OCI-LY1 (cell line): ENCODE results near the gene SRP14.

ENCODE experiments used
- H2AFZ ChIP-seq: fragments of 200-600 bp; sonication (generic), shearing (Covaris generic); 2 replicates; pipeline ENCODE4 v1.6.0; 2014; ENCODE audit warnings: antibody characterized with exemption, mild to moderate bottlenecking, low read length
- H3F3A ChIP-seq: fragments of 200-600 bp; sonication (generic), shearing (Covaris generic); 2 replicates; pipeline ENCODE4 v1.6.0; 2014; ENCODE audit warnings: mild to moderate bottlenecking, antibody characterized with exemption, low read length, moderate library complexity; ENCODE audit not compliant: insufficient read depth
- H3K27ac ChIP-seq: fragments of 200-600 bp; sonication (generic); 2 replicates; pipeline ENCODE4 v1.5.1; 2014; ENCODE audit warnings: low read length, mixed run types, mild to moderate bottlenecking, low read depth; ENCODE audit not compliant: poor library complexity, severe bottlenecking
- H3K27me3 ChIP-seq: fragments of 200-600 bp; sonication (generic); 2 replicates; pipeline ENCODE4 v1.6.0; 2014; ENCODE audit warnings: antibody characterized with exemption, mild to moderate bottlenecking, low read length, moderate library complexity; ENCODE audit not compliant: insufficient read depth
- H3K36me3 ChIP-seq: fragments of 200-600 bp; sonication (generic); 2 replicates; pipeline ENCODE4 v1.6.1; 2014; ENCODE audit warnings: mild to moderate bottlenecking, antibody characterized with exemption, low read length, moderate library complexity, mixed read lengths; ENCODE audit not compliant: insufficient read depth
- H3K4me1 ChIP-seq: fragments of 200-600 bp; sonication (generic); 2 replicates; pipeline ENCODE4 v1.5.1; 2014; ENCODE audit warnings: mild to moderate bottlenecking, low read length, moderate library complexity; ENCODE audit not compliant: insufficient read depth, severe bottlenecking
- H3K4me2 ChIP-seq: fragments of 200-600 bp; sonication (generic), shearing (Covaris generic); 2 replicates; pipeline ENCODE4 v1.6.1; 2014; ENCODE audit warnings: low read length
- H3K4me3 ChIP-seq: fragments of 200-600 bp; sonication (generic); 2 replicates; pipeline ENCODE4 v1.5.1; 2014; ENCODE audit warnings: low read length, low read depth, mild to moderate bottlenecking, mixed read lengths; ENCODE audit not compliant: poor library complexity, severe bottlenecking
- H3K79me2 ChIP-seq: fragments of 200-600 bp; shearing (Covaris generic); 2 replicates; pipeline ENCODE4 v1.6.1; 2016; ENCODE audit warnings: mixed run types, low read length, mixed read lengths; ENCODE audit not compliant: insufficient read depth
- H3K9ac ChIP-seq: fragments of 200-600 bp; sonication (generic), shearing (Covaris generic); 2 replicates; pipeline ENCODE4 v1.6.1; 2014; ENCODE audit warnings: mild to moderate bottlenecking, low read length, mixed read lengths
- H3K9me2 ChIP-seq: fragments of 200-600 bp; sonication (generic), shearing (Covaris generic); 2 replicates; pipeline ENCODE4 v1.6.1; 2014; ENCODE audit warnings: low read depth, mild to moderate bottlenecking, low read length, mixed read lengths
- H3K9me3 ChIP-seq: fragments of 200-600 bp; shearing (Covaris generic); 2 replicates; pipeline ENCODE4 v1.6.1; 2014; ENCODE audit warnings: low read length, mixed read lengths
- H4K20me1 ChIP-seq: fragments of 200-600 bp; sonication (generic), shearing (Covaris generic); 2 replicates; pipeline ENCODE4 v1.6.0; 2016; ENCODE audit warnings: mild to moderate bottlenecking, low read length; ENCODE audit not compliant: insufficient read depth
- CTCF ChIP-seq: fragments of 200-600 bp; sonication (generic), shearing (Covaris generic); IDR thresholded peaks from 2 replicates; pipeline ENCODE4 v1.5.1; 2017; ENCODE audit warnings: mild to moderate bottlenecking, antibody characterized with exemption, low read length, moderate library complexity, mixed read lengths
- EZH2 ChIP-seq: fragments of 200-600 bp; sonication (generic), shearing (Covaris generic); IDR thresholded peaks from 2 replicates; pipeline ENCODE4 v1.8.0; 2017; ENCODE audit warnings: borderline replicate concordance, mixed run types, mild to moderate bottlenecking, antibody characterized with exemption, low read length, moderate library complexity, mixed read lengths

The SRP14 gene

DNA sequence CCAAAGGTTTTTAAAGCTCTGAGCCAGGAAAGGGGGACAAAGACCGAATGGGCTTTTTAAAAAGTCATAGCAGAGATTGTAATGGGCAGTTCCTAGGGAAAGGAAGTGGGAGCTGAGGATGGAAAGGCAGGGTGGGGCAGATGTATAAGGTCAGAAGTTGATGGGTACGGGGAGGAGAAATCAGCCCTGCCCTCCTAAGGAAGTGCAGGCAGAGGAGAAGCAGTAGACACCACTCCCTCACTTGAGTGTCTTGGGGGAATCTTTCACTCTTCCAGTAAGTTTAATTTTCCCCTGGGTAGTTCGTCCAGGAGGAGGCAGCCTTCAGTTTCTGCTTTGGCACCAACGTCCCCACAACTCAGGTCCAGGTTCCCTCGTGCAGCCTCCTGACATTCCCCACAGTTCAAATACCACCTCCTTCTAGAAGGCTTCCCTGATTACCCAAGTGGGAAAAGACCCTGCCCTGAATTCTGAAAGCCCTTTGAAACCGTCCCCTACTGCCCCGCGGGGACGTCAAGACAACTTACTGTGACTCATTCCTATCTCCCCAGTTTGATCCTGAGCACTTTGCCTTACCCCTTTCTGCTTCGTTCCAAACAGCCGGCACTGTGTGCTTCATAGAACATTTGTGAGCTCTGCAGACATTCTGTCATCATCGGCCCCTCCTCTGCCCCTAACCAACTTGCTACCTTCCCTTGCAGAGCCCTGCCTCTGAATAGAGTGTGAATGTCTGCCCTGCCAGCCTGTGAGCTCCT, 14.3 kb upstream of the SRP14 start:
- Histone ChIP-seq H3K4me3 (peak overlapping the region; percentile 18), H3K9me2 (no peaks in the 10 kb centered on the region), H3K4me2 (peak overlapping the region; percentile 55; the same call in 1 of the 2 replicates), H3K79me2 (no peaks in the 10 kb centered on the region), H3F3A (peaks cover 18% of the 10 kb centered on the region; the same call in 1 of the 2 replicates), H3K9ac (peak overlapping the region; percentile 73), H4K20me1 (no peaks in the 10 kb centered on the region), H3K36me3 (no peaks in the 10 kb centered on the region), H3K27me3 (no peaks in the 10 kb centered on the region), H3K4me1 (peaks cover 82% of the 10 kb centered on the region), H3K9me3 (no peaks in the 10 kb centered on the region), H2AFZ (no peak overlapping the region), H3K27ac (peak overlapping the region; percentile 96)
- TF ChIP-seq EZH2, result no peak
- peak; percentile 31; the same call in 1 of the 2 replicates for TF ChIP-seq CTCF

- H3K4me2 ChIP-seq, result no peak overlapping the region
- no peak overlapping the region; the same call in 1 of the 2 replicates for H3K9ac ChIP-seq
Measured at GRCh38 chr15:40052604-40053003, 13.6 kb upstream of the SRP14 start.

DNA sequence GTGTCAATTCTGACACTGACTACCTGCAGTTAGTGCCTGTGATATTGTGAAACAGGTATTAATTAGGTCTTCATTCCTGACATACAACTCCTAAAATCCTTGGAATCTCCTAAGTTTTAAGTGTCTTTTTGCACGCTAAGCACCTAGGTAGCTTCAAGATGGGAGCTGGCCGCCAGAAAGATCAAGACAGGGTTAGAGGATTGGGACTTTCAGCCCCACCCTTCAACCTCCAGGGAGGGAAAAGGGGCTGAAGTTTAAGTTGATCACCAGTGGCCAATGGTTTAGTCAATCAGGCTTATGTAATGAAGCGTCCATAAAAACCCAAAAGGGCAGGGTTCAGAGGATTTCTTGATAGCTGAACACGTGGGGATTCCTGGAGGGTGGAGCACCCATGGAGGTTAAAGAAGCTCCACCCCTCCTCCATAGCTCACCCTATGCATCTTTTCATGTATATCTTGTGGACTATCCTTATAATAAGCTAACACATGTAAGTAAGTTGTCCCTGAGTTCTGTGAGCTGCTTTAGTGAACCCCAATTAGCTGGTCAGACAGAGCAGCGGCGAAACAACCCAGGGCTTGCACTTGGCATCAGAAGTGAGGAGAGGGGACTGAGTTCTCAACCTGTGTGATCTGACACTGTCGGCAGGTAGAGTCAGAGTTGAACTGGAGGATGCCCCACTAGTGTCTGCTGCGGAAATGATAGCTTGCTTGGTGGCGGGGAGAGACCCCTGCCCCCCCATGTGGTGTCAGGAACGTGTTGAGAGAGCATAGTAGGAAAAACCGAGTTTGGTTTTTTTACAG, 12.8 kb upstream of the SRP14 start:
- peaks cover 18% of the 10 kb centered on the region; the same call in 1 of the 2 replicates for H3F3A ChIP-seq
- H3K4me1 ChIP-seq, result peaks cover 96% of the 10 kb centered on the region
- no peaks in the 10 kb centered on the region for H3K9me2 ChIP-seq
- H3K4me3 ChIP-seq, result no peak overlapping the region
- no peaks in the 10 kb centered on the region for H3K79me2 ChIP-seq
- no peak overlapping the region for H3K9ac ChIP-seq
- no peak overlapping the region for H2AFZ ChIP-seq
- H3K36me3 ChIP-seq, result no peaks in the 10 kb centered on the region; the same call in 1 of the 2 replicates
- H4K20me1 ChIP-seq, result no peaks in the 10 kb centered on the region
- peak overlapping the region; percentile 96 for H3K27ac ChIP-seq
- no peak for TF ChIP-seq CTCF
- TF ChIP-seq EZH2, result no peak
- H3K9me3 ChIP-seq, result no peaks in the 10 kb centered on the region
- H3K4me2 ChIP-seq, result no peak overlapping the region
- no peaks in the 10 kb centered on the region for H3K27me3 ChIP-seq

More at GRCh38 chr15:40052604-40053003, 13.6 kb upstream of the SRP14 start:
- Histone ChIP-seq H3K79me2 (no peaks in the 10 kb centered on the region), H3K9me2 (no peaks in the 10 kb centered on the region), H3K27ac (peak overlapping the region; percentile 96), H4K20me1 (no peaks in the 10 kb centered on the region), H3K9me3 (no peaks in the 10 kb centered on the region), H3K4me3 (no peak overlapping the region), H2AFZ (no peak overlapping the region), H3K36me3 (no peaks in the 10 kb centered on the region; the same call in 1 of the 2 replicates), H3K27me3 (no peaks in the 10 kb centered on the region), H3F3A (peaks cover 18% of the 10 kb centered on the region; the same call in 1 of the 2 replicates), H3K4me1 (peaks cover 88% of the 10 kb centered on the region)
- TF ChIP-seq CTCF (no peak), EZH2 (no peak)
